ENCODE data around the gene LUZP2.
A peak's percentile ranks its signal among the peaks of the same experiment; 100 is the strongest.

The LUZP2 gene

GRCh38 chr11:24705474-24705873 is 208.6 kb downstream of the LUZP2 start:
- H3K9ac ChIP-seq (ENCODE audit: low read length): no peak overlapping the region
- H3K79me2 ChIP-seq (ENCODE audit: insufficient read depth, low read length): no peaks in the 10 kb centered on the region
- no peaks in the 10 kb centered on the region for H3K27me3 ChIP-seq (ENCODE audit: low read length)
- no peaks in the 10 kb centered on the region for H3K9me3 ChIP-seq (ENCODE audit: insufficient read depth, low read length)
- TF ChIP-seq EZH2phosphoT487 (conservative IDR thresholded peaks at IDR 0.05; ENCODE audit: low read length) (no peak), CTCF (IDR thresholded peaks at IDR 0.05; ENCODE audit: insufficient read depth, low read length, poor library complexity, severe bottlenecking) (no peak)
- H4K20me1 ChIP-seq (ENCODE audit: low read depth, low read length): no peaks in the 10 kb centered on the region
- no peaks in the 10 kb centered on the region for H3K9me2 ChIP-seq (replicated peaks; ENCODE audit: insufficient read depth, low read length)
- no peaks in the 10 kb centered on the region for H3F3A ChIP-seq (ENCODE audit: insufficient read depth)
- no peak overlapping the region for H3K4me2 ChIP-seq (ENCODE audit: low read depth, low read length, poor library complexity, severe bottlenecking)
- H3K4me3 ChIP-seq (ENCODE audit: insufficient read depth, low read length, poor library complexity, severe bottlenecking): no peak overlapping the region
- H2AFZ ChIP-seq (ENCODE audit: low read depth, low read length, severe bottlenecking): peak overlapping the region; percentile 13
- H3K36me3 ChIP-seq (ENCODE audit: low read length): no peaks in the 10 kb centered on the region
- H3K27ac ChIP-seq (ENCODE audit: low read depth, low read length): no peak overlapping the region

- no peak overlapping the region for H3K27ac ChIP-seq (ENCODE audit: low read depth, low read length)
- H3K4me3 ChIP-seq (ENCODE audit: insufficient read depth, low read length, poor library complexity, severe bottlenecking): no peak overlapping the region
- no peaks in the 10 kb centered on the region for H3K36me3 ChIP-seq (ENCODE audit: low read length)
- no peak overlapping the region for H2AFZ ChIP-seq (ENCODE audit: low read depth, low read length, severe bottlenecking)
- no peaks in the 10 kb centered on the region for H3F3A ChIP-seq (ENCODE audit: insufficient read depth)
- H3K9ac ChIP-seq (ENCODE audit: low read length): no peak overlapping the region
- no peaks in the 10 kb centered on the region for H3K79me2 ChIP-seq (ENCODE audit: insufficient read depth, low read length)
- H4K20me1 ChIP-seq (ENCODE audit: low read depth, low read length): no peaks in the 10 kb centered on the region
- no peak for TF ChIP-seq CTCF (IDR thresholded peaks at IDR 0.05; ENCODE audit: insufficient read depth, low read length, poor library complexity, severe bottlenecking)
- no peak for TF ChIP-seq EZH2phosphoT487 (conservative IDR thresholded peaks at IDR 0.05; ENCODE audit: low read length)
- no peaks in the 10 kb centered on the region for H3K9me2 ChIP-seq (replicated peaks; ENCODE audit: insufficient read depth, low read length)
- H3K4me2 ChIP-seq (ENCODE audit: low read depth, low read length, poor library complexity, severe bottlenecking): no peak overlapping the region
- no peaks in the 10 kb centered on the region for H3K27me3 ChIP-seq (ENCODE audit: low read length)
- H3K9me3 ChIP-seq (ENCODE audit: insufficient read depth, low read length): no peaks in the 10 kb centered on the region
Measured at GRCh38 chr11:24708616-24709015, 211.8 kb downstream of the LUZP2 start.

- no peak overlapping the region for H2AFZ ChIP-seq (ENCODE audit: low read depth, low read length, severe bottlenecking)
- no peaks in the 10 kb centered on the region for H3K79me2 ChIP-seq (ENCODE audit: insufficient read depth, low read length)
- H3K4me3 ChIP-seq (ENCODE audit: insufficient read depth, low read length, poor library complexity, severe bottlenecking): no peak overlapping the region
- no peaks in the 10 kb centered on the region for H4K20me1 ChIP-seq (ENCODE audit: low read depth, low read length)
- H3K9me2 ChIP-seq (replicated peaks; ENCODE audit: insufficient read depth, low read length): no peaks in the 10 kb centered on the region
- TF ChIP-seq EZH2phosphoT487 (conservative IDR thresholded peaks at IDR 0.05; ENCODE audit: low read length) (no peak), CTCF (IDR thresholded peaks at IDR 0.05; ENCODE audit: insufficient read depth, low read length, poor library complexity, severe bottlenecking) (no peak)
- no peak overlapping the region for H3K27ac ChIP-seq (ENCODE audit: low read depth, low read length)
- no peak overlapping the region for H3K4me2 ChIP-seq (ENCODE audit: low read depth, low read length, poor library complexity, severe bottlenecking)
- no peaks in the 10 kb centered on the region for H3K9me3 ChIP-seq (ENCODE audit: insufficient read depth, low read length)
- no peaks in the 10 kb centered on the region for H3F3A ChIP-seq (ENCODE audit: insufficient read depth)
- H3K36me3 ChIP-seq (ENCODE audit: low read length): no peaks in the 10 kb centered on the region
- no peaks in the 10 kb centered on the region for H3K27me3 ChIP-seq (ENCODE audit: low read length)
- no peak overlapping the region for H3K9ac ChIP-seq (ENCODE audit: low read length)
Measured at GRCh38 chr11:24709928-24710565, 213.2 kb downstream of the LUZP2 start.
